C4-2B (cell line): ENCODE measurements around the gene LRIG3.
A peak's percentile ranks its signal among the peaks of the same experiment; 100 is the strongest.

Source experiments
- H3K27ac ChIP-seq: fragments of 450-650 bp; 2 replicates; pipeline ENCODE4 v1.5.1; 2017
- ZFX ChIP-seq: fragments of 450-650 bp; IDR thresholded peaks from 2 replicates; pipeline ENCODE4 v1.6.1; 2017
- TF ChIP-seq, protein P1 (sequence below): fragments of 450-650 bp; conservative IDR thresholded peaks from 2 replicates; pipeline ENCODE4 v1.5.1; 2017; ENCODE audit warnings: mild to moderate bottlenecking

LRIG3 gene

DNA sequence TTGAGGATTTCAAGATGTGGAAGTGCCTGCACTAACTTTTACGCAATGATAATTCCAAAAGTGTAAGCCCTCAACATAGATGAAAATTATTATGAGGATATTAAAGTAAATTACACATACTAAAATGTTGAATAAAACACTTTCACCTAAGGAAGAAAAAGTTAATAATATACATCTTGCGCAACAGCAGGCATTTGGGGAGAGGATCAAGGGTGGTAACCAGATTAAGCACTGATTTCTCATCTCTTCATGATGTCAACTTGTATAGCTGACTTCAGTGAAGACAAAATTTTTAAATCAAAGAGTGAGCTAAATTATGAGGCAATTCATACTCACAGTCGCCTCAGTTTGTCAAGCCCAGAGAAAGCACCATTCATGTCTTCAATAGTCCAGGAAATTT is 33.8 kb downstream of the LRIG3 start:
- no peak overlapping the region for H3K27ac ChIP-seq
- TF ChIP-seq, protein P1, sequence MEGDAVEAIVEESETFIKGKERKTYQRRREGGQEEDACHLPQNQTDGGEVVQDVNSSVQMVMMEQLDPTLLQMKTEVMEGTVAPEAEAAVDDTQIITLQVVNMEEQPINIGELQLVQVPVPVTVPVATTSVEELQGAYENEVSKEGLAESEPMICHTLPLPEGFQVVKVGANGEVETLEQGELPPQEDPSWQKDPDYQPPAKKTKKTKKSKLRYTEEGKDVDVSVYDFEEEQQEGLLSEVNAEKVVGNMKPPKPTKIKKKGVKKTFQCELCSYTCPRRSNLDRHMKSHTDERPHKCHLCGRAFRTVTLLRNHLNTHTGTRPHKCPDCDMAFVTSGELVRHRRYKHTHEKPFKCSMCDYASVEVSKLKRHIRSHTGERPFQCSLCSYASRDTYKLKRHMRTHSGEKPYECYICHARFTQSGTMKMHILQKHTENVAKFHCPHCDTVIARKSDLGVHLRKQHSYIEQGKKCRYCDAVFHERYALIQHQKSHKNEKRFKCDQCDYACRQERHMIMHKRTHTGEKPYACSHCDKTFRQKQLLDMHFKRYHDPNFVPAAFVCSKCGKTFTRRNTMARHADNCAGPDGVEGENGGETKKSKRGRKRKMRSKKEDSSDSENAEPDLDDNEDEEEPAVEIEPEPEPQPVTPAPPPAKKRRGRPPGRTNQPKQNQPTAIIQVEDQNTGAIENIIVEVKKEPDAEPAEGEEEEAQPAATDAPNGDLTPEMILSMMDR, result no peak
- no peak for TF ChIP-seq ZFX

DNA sequence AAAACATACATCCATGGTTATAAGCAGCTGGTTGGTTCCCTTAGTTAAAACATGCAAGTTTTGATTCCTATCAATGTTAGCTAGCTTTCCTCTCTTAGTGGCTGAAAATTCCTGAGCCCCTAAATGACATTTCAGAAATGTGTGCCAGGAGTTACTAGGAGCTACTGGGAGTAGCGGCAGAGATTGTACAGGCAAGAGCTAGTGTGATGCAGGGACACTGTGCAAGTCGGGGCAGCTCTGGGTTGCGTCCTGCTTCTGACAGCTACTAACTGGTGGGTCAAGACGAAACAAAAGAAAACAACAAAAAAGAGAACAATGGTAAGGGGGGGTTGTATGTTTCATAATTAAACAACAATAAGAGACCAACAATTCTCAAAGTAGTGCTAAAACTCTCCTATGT is 35.4 kb downstream of the LRIG3 start:
- H3K27ac ChIP-seq, result no peak overlapping the region

DNA sequence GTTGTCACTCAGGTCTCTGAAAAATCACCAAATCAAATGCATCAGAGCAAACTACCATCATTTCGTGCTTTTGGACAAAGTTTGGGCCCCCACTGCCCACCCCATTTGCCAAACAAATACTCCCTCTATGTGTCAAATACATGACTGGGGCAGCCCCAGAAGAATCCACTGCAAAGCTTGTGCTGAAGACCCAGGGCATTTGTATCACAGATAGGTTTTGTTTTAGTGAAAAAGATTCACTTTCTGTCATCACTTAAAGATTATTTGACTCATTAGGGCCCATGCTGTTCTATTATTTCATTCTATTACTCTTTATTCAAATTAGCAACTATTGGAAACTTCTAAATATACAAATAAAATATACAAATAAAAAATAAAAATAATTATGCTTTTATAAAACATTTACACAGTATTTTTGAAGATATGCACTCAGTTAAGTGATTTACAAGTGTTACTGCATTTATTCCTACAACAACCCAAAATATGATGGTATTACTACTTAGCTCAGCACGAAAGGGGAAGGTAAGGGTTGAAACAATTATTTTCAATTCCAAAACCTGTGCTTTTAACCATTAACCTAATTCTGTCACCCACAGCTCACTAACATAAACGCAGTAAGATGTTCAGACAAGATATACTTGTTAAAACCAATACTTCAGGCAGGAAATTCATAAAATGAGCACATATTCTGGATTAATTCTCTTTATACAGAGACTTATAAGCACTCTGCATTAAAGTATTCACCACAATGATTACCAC is 36.5 kb downstream of the LRIG3 start:
- H3K27ac ChIP-seq, result no peak overlapping the region
- TF ChIP-seq ZFX, result no peak
- TF ChIP-seq, protein P1, result no peak

More for the DNA sequence above, 35.4 kb downstream of the LRIG3 start:
- TF ChIP-seq ZFX, result no peak
- TF ChIP-seq, protein P1, result no peak

DNA sequence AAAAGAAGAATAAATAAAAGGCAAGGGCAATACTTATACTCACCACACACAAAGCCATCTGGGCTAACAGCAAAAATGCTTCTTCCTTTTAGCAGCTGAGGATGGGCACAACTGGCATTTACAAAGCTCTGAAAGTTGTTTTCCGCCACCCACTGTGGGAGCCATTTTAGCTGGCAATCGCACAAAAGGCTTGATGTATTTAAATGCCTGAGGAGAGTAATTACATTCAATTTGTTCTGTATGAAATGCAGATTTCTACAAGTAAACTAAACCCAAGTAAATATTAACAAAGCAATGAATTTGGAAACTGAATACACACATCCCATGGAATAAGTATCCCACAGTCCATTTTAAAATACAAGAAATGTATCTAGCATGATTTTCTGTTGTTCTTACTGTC is 37.5 kb downstream of the LRIG3 start:
- TF ChIP-seq ZFX, result no peak
- TF ChIP-seq, protein P1, result no peak
- H3K27ac ChIP-seq, result no peak overlapping the region

DNA sequence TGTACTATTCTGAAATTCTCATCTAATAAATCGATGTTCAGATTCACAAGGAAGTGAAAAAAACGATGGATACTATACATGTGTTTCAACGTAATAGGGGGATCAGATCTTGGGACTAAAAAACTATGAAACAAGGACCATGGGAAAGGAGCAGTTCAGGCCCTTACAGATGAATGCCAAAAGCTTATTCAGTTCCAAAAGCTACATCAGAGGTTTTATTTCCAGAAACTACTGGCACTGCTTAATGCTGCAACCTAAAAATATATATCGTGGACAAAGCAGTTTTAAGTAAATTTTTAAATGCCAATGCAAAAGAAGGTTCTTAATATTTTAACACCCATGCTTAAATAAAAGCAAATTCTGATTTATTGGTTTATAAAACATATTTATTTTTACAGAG is 38.5 kb downstream of the LRIG3 start:
- H3K27ac ChIP-seq, result no peak overlapping the region
- TF ChIP-seq, protein P1, result no peak
- TF ChIP-seq ZFX, result no peak

DNA sequence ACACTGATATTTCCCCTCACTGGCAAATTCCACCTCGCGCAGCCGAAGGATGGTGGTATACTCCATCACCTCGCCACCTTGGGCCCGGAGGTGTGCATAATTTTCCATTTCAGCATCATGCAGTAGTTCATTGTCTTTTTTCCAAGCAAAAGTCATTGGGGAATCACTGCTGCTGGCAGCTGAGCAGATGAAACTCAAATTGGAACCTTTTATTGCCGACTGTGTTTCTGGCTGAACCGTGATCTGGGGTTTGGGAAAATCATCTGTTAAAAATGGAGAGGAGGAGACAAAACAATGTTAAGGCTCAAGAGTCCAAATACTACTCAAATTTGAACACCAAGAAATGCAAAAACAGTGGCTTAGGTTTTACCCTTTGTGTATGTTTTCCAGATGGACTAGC is 39.7 kb downstream of the LRIG3 start:
- TF ChIP-seq ZFX, result no peak
- TF ChIP-seq, protein P1, result no peak
- no peak overlapping the region for H3K27ac ChIP-seq

DNA sequence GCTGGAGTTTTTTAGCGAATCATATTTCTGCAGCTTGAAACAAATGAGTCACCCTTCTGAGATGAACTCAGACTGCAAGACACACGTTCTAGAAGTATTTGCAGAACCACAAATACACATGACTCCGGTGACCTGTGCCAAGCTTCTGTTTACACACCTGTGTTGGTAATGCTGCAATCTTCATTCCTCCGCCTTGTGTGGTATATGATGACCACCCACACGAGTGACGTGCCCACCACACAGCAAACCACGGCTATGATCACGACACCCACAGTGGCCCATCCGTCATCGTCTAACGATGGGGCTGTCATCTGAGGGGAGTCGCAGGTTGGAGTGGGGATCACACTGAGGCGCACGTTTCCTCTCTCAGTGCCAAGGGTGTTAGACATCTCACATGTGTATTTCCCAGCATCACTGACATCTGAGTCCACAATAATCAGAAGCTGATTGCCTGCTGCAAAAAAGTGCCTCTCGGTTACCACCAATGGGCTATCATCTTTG is 43.0 kb downstream of the LRIG3 start:
- no peak for TF ChIP-seq ZFX
- TF ChIP-seq, protein P1, result no peak
- peak overlapping the region; percentile 57 for H3K27ac ChIP-seq
